ENCODE results near the gene UBN1. TPM values are rescaled to one million over a fixed set of nuclear protein-coding genes. Genes with fewer than 3 reads are reported as not detected.
"Not testable (repeated sequence)": the region's sequence is repeated elsewhere in the genome, so short reads cannot be mapped to it uniquely, and the experiment has no call there.

Gene UBN1
- total RNA-seq, 1 donor from 2014 or later = 45.2 TPM

- ATAC-seq = peak; percentile 69
- intact Hi-C loops (cut with DNase I) = no loop called here
- no peak for DNase-seq (ENCODE audit: missing footprints)
Measured at GRCh38 chr16:4892361-4893102, 45.3 kb downstream of the UBN1 start.

- ATAC-seq (peak; percentile 2), DNase-seq (ENCODE audit: missing footprints) (peak; percentile 47)
- intact Hi-C loops (cut with DNase I) = no loop called here
Measured at GRCh38 chr16:4893103-4893862, 46.0 kb downstream of the UBN1 start.

- intact Hi-C loops (cut with DNase I) = no loop called here
- no peak for ATAC-seq
- peak; percentile 65 for DNase-seq (ENCODE audit: missing footprints)
Measured at GRCh38 chr16:4894276-4895150, 47.2 kb downstream of the UBN1 start.

- DNase-seq (ENCODE audit: missing footprints) (no peak), ATAC-seq (no peak)
- intact Hi-C loops (cut with DNase I) = no loop called here
Measured at GRCh38 chr16:4895366-4895765, 48.1 kb downstream of the UBN1 start.

GRCh38 chr16:4896761-4897160 lies 49.5 kb downstream of the UBN1 start:
- intact Hi-C loops (cut with DNase I); ATAC-seq; DNase-seq (ENCODE audit: missing footprints): not testable (repeated sequence)

GRCh38 chr16:4897328-4897727 lies 50.0 kb downstream of the UBN1 start:
- intact Hi-C loops (cut with DNase I) = no loop called here
- ATAC-seq = no peak
- DNase-seq (ENCODE audit: missing footprints) = no peak

- intact Hi-C loops (cut with DNase I) = no loop called here
- ATAC-seq = no peak
- DNase-seq (ENCODE audit: missing footprints) = no peak
Measured at GRCh38 chr16:4898811-4899473, 51.7 kb downstream of the UBN1 start.

GRCh38 chr16:4899474-4899846 lies 52.2 kb downstream of the UBN1 start:
- intact Hi-C loops (cut with DNase I) = no loop called here
- DNase-seq (ENCODE audit: missing footprints) = no peak
- no peak for ATAC-seq

GRCh38 chr16:4900036-4900435 lies 52.8 kb downstream of the UBN1 start:
- intact Hi-C loops (cut with DNase I) = no loop called here
- no peak for ATAC-seq
- no peak for DNase-seq (ENCODE audit: missing footprints)

GRCh38 chr16:4900750-4901149 lies 53.5 kb downstream of the UBN1 start:
- DNase-seq (ENCODE audit: missing footprints) (no peak), ATAC-seq (no peak)
- intact Hi-C loops (cut with DNase I) = no loop called here

GRCh38 chr16:4902038-4902437 lies 54.8 kb downstream of the UBN1 start:
- ATAC-seq (no peak), DNase-seq (ENCODE audit: missing footprints) (no peak)
- intact Hi-C loops (cut with DNase I) = no loop called here

GRCh38 chr16:4904108-4904941 lies 57.0 kb downstream of the UBN1 start:
- intact Hi-C loops (cut with DNase I) = no loop called here
- ATAC-seq (no peak), DNase-seq (ENCODE audit: missing footprints) (no peak)

- ATAC-seq (no peak), DNase-seq (ENCODE audit: missing footprints) (no peak)
- intact Hi-C loops (cut with DNase I) = no loop called here
Measured at GRCh38 chr16:4904942-4905615, 57.8 kb downstream of the UBN1 start.

GRCh38 chr16:4908854-4909401 lies 61.6 kb downstream of the UBN1 start:
- no peak for ATAC-seq
- intact Hi-C loops (cut with DNase I) = no loop called here
- DNase-seq (ENCODE audit: missing footprints) = no peak

- intact Hi-C loops (cut with DNase I) = no loop called here
- ATAC-seq = no peak
- no peak for DNase-seq (ENCODE audit: missing footprints)
Measured at GRCh38 chr16:4909825-4910224, 62.5 kb downstream of the UBN1 start.

GRCh38 chr16:4910828-4911227 lies 63.5 kb downstream of the UBN1 start:
- ATAC-seq = no peak
- DNase-seq (ENCODE audit: missing footprints) = no peak
- intact Hi-C loops (cut with DNase I) = no loop called here

- DNase-seq (ENCODE audit: missing footprints) = no peak
- ATAC-seq = no peak
- intact Hi-C loops (cut with DNase I) = no loop called here
Measured at GRCh38 chr16:4911970-4912386, 64.7 kb downstream of the UBN1 start.
